GM23248 (cell line): ENCODE data around the gene AFF3. TPM values are rescaled to one million over a fixed set of nuclear protein-coding genes. Genes with fewer than 3 reads are reported as not detected.

Source experiments
- DNase-seq: peaks from one replicate; pipeline ENCODE4 v3.0.0-alpha.2; 2015
- H2AFZ ChIP-seq: fragments of 200-600 bp; sonication (generic); 2 replicates; pipeline ENCODE4 v1.6.1; 2016; ENCODE audit warnings: antibody characterized with exemption
- H3F3A ChIP-seq: fragments of 200-600 bp; sonication (generic); 2 replicates; pipeline ENCODE4 v1.6.1; 2016; ENCODE audit warnings: mild to moderate bottlenecking, antibody characterized with exemption, mixed run types; ENCODE audit not compliant: insufficient read depth
- H3K27ac ChIP-seq: fragments of 200-600 bp; sonication (generic); 2 replicates; pipeline ENCODE4 v1.5.1; 2016; ENCODE audit warnings: mild to moderate bottlenecking
- H3K27me3 ChIP-seq: fragments of 200-600 bp; sonication (generic); replicated peaks from 2 replicates; pipeline ENCODE4 v1.6.1; 2016; ENCODE audit warnings: mild to moderate bottlenecking; ENCODE audit not compliant: insufficient read depth
- H3K36me3 ChIP-seq: fragments of 200-600 bp; sonication (generic); 2 replicates; pipeline ENCODE4 v1.6.1; 2016; ENCODE audit warnings: low read depth, mild to moderate bottlenecking
- H3K4me1 ChIP-seq: fragments of 200-600 bp; sonication (generic); 2 replicates; pipeline ENCODE4 v1.6.1; 2016; ENCODE audit warnings: mild to moderate bottlenecking; ENCODE audit not compliant: insufficient read depth
- H3K4me2 ChIP-seq: fragments of 200-600 bp; sonication (generic); one replicate; pipeline ENCODE4 v1.6.1; 2016; ENCODE audit warnings: mild to moderate bottlenecking; ENCODE audit not compliant: unreplicated experiment
- H3K4me3 ChIP-seq: fragments of 200-600 bp; sonication (generic); 2 replicates; pipeline ENCODE4 v1.5.1; 2016; ENCODE audit warnings: mild to moderate bottlenecking
- H3K79me2 ChIP-seq: fragments of 200-600 bp; sonication (generic); 2 replicates; pipeline ENCODE4 v1.6.1; 2016; ENCODE audit warnings: mild to moderate bottlenecking; ENCODE audit not compliant: insufficient read depth
- H3K9ac ChIP-seq: fragments of 200-600 bp; sonication (generic); 2 replicates; pipeline ENCODE4 v1.6.1; 2016; ENCODE audit warnings: mild to moderate bottlenecking
- H3K9me2 ChIP-seq: fragments of 200-600 bp; sonication (generic); 2 replicates; pipeline ENCODE4 v1.6.1; 2016; ENCODE audit warnings: mixed run types, mild to moderate bottlenecking, moderate library complexity; ENCODE audit not compliant: insufficient read depth
- H3K9me3 ChIP-seq: fragments of 200-600 bp; sonication (generic); one replicate; pipeline ENCODE4 v1.6.1; 2017; ENCODE audit warnings: low read depth
- H4K20me1 ChIP-seq: fragments of 200-600 bp; sonication (generic); 2 replicates; pipeline ENCODE4 v1.6.0; 2016; ENCODE audit not compliant: insufficient read depth
- EZH2 ChIP-seq: fragments of 200-600 bp; sonication (generic); IDR thresholded peaks from 2 replicates; pipeline ENCODE4 v1.6.1; 2018; ENCODE audit warnings: antibody characterized with exemption, mild to moderate bottlenecking; ENCODE audit not compliant: insufficient read depth, poor library complexity, severe bottlenecking
- EZH2phosphoT487 ChIP-seq: fragments of 200-600 bp; sonication (generic); IDR thresholded peaks from 2 replicates; pipeline ENCODE4 v1.6.1; 2018; ENCODE audit warnings: antibody characterized with exemption, moderate library complexity, mild to moderate bottlenecking, low read depth; ENCODE audit not compliant: insufficient read depth
- WGBS, 2 experiments: methylation state at CpG; one replicate each; pipeline ENCODE4 v1.1.6; 2015 to 2017; ENCODE audit warnings: low lambda C conversion rate in 2 of 2, low coverage in 1 of 2; ENCODE audit errors: missing lambda C conversion rate in 2 of 2; 5-methylcytosine and 5-hydroxymethylcytosine counted together
- in situ Hi-C: fragments of 300-500 bp; cut with MboI; formaldehyde crosslinking; loops from 2 replicates; pipeline ENCODE4 v1.15.0; 2020
- polyA plus RNA-seq: library from polyadenylated mRNA; unstranded; fragments of >200 nt; fragmentation: Nextera tagmentation; extraction: Ambion mirVana; gene quantifications from 2 replicates; pipeline ENCODE4 v1.2.1, GENCODE V29; 2016
- total RNA-seq: library from RNA; depleted of rRNA; stranded (reverse); fragments of >200 nt; shearing (Covaris generic); gene quantifications from 2 replicates; pipeline ENCODE4 v1.2.3, GENCODE V29; 2014

Gene AFF3
- total and polyA plus RNA-seq, 2 experiments from 2014 or later, result 0.56 to 0.86 TPM

DNA sequence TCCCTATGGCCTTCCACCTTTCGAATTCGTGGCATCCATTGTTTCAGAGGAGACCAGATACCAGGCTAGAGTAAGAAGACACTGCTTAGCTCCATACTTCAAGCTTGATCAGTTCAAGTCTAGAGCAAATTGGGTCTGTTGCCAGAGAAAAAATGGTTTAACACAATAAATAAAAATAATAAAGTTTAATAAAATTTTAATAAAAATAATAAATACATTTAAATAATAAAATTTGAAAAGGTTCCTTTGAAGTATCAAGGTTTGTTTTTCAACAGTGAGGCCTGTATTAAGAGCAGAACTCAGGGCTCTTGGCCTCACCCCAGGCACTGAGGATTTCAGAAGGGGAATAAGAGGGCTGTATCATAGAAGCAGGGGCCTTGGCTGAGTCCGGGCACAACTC, 547.0 kb downstream of the AFF3 start:
- Histone ChIP-seq H3K27ac (no peak overlapping the region), H4K20me1 (no peaks in the 10 kb centered on the region), H3K4me2 (no peak overlapping the region), H2AFZ (no peak overlapping the region), H3F3A (0 out of 2 replicates have a peak, but pooled peaks cover 3% of the 10 kb centered on the region), H3K36me3 (no peaks in the 10 kb centered on the region), H3K9me3 (no peaks in the 10 kb centered on the region), H3K79me2 (no peaks in the 10 kb centered on the region), H3K9me2 (no peaks in the 10 kb centered on the region), H3K27me3 (no peaks in the 10 kb centered on the region), H3K4me1 (peaks cover 7% of the 10 kb centered on the region; the same call in 1 of the 2 replicates), H3K4me3 (no peak overlapping the region), H3K9ac (no peak overlapping the region)
- no peak for DNase-seq
- WGBS, 2 experiments, result 84 to 93% methylated on average over 3 of the region's 3 CpGs
- TF ChIP-seq EZH2 (no peak), EZH2phosphoT487 (no peak)
- in situ Hi-C loops, result no loop called here

DNA sequence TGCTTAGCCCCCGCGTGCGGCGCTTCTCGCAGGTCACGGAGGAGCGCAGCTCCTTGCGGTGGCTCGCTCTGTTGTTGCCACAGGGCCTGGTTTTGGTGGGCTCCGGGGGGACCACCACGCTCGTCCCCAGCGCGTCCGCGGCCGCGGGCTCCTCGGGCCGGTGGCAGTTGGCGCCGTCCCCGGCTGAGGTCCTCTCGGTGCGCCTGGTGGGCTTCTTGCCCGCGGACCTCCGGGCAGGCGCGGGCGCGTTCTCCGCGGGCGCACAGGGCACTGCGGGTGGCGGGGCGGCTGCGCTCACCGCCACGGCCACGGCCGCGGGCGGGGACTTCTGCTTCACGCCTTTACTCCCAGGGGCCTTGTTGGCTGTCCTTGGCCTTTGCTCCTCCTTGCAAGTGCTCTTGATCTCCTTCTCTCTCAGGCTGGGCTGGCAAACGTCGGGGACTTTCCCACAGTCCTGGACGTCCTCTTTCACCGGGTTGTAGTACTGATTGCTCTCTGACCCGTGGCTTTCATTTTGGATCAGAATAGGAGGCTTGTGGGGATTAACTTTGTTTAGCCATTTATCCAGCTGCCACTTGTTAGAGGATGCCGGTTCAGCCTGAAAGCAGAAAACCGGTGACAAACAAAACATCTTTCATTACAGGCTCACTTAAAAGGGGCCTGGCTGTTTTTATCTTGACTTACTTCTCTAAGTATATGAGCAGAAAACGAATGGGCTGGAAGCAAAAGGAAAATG, 548.5 kb downstream of the AFF3 start:
- WGBS, 2 experiments, result 84% methylated on average over 41 to 54 of the region's 54 CpGs

DNA sequence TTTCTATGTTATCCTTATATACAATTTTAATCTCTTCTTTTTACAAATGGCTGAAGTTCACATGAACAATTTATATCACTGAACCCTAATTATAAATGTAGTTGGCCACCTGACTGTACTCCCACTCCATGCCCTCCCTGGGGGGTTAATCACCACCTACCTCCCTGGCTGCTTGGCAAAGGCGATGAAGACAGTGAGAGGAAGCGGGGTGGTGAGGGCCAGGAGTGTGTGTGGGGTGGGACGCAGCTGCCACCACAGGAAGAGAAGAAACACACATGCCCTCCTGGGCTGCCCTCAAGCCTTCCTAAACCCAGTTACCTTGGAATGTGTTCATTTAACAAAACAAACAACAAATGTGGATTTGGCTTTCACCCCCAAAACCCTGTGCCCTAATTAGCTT, 565.6 kb downstream of the AFF3 start:
- in situ Hi-C loops, result no loop called here
- no peaks in the 10 kb centered on the region for H3F3A ChIP-seq
- no peak overlapping the region for H3K27ac ChIP-seq
- H3K36me3 ChIP-seq, result no peaks in the 10 kb centered on the region
- H3K27me3 ChIP-seq, result peaks cover 12% of the 10 kb centered on the region
- H3K9ac ChIP-seq, result no peak overlapping the region
- no peak overlapping the region for H2AFZ ChIP-seq
- no peaks in the 10 kb centered on the region for H3K9me3 ChIP-seq
- no peaks in the 10 kb centered on the region for H3K9me2 ChIP-seq
- H3K4me1 ChIP-seq, result 0 out of 2 replicates have a peak, but pooled peaks cover 4% of the 10 kb centered on the region
- 65 to 69% methylated on average over 3 of the region's 3 CpGs for WGBS, 2 experiments
- no peak for DNase-seq
- TF ChIP-seq EZH2phosphoT487 (no peak), EZH2 (no peak)
- no peaks in the 10 kb centered on the region for H3K79me2 ChIP-seq
- no peaks in the 10 kb centered on the region for H4K20me1 ChIP-seq
- H3K4me3 ChIP-seq, result no peak overlapping the region
- no peak overlapping the region for H3K4me2 ChIP-seq

More for the DNA sequence above, 548.5 kb downstream of the AFF3 start:
- Histone ChIP-seq H3K9me2 (no peaks in the 10 kb centered on the region), H3K4me3 (no peak overlapping the region), H3K79me2 (no peaks in the 10 kb centered on the region), H3K27ac (no peak overlapping the region), H3K4me2 (no peak overlapping the region), H3K9me3 (no peaks in the 10 kb centered on the region), H3K36me3 (no peaks in the 10 kb centered on the region), H3F3A (0 out of 2 replicates have a peak, but pooled peaks cover 3% of the 10 kb centered on the region), H3K4me1 (peaks cover 7% of the 10 kb centered on the region; the same call in 1 of the 2 replicates), H3K9ac (no peak overlapping the region), H2AFZ (no peak overlapping the region), H3K27me3 (no peaks in the 10 kb centered on the region), H4K20me1 (no peaks in the 10 kb centered on the region)
- in situ Hi-C loops, result no loop called here
- no peak for TF ChIP-seq EZH2phosphoT487
- no peak for TF ChIP-seq EZH2
- DNase-seq, result no peak

DNA sequence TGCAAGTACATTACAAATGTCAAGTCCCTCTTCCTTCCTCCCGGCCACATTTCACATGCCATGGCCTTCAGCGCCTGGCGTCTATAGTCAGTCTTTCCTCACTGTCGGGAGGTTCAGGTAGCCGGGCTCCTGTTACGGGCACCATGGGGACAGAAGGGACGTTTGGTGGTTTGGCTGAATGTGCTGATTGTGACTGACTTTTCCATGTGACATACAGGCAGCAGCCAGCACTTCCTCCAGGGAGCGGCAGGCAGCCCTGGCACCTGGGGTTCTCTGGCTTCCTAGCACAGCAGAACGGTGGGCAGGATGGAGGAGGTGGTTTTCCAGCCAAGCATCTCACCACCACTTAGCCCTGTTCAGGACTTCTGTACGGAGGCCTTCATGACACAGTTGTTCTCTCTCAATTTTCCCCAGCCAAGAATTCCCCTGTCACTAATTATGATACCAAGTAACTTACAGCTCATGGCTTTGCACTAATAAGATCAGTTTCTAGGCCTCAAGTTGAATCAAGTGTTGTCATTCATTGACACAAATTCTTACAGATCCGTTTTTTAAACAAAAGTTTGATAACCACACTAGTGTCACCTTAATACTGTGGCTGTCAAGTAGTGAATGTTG, 568.6 kb downstream of the AFF3 start:
- 80% methylated on average over 11 of the region's 11 CpGs for WGBS, 2 experiments

More for the DNA sequence above, 568.6 kb downstream of the AFF3 start:
- Histone ChIP-seq H3K9ac (no peak overlapping the region), H3K4me1 (0 out of 2 replicates have a peak, but pooled peaks cover 4% of the 10 kb centered on the region), H3K27me3 (peaks cover 15% of the 10 kb centered on the region), H3K27ac (no peak overlapping the region), H4K20me1 (no peaks in the 10 kb centered on the region), H2AFZ (no peak overlapping the region), H3K4me2 (no peak overlapping the region), H3K4me3 (no peak overlapping the region), H3K9me2 (no peaks in the 10 kb centered on the region), H3K36me3 (no peaks in the 10 kb centered on the region), H3F3A (no peaks in the 10 kb centered on the region), H3K9me3 (no peaks in the 10 kb centered on the region), H3K79me2 (no peaks in the 10 kb centered on the region)
- no peak for TF ChIP-seq EZH2
- TF ChIP-seq EZH2phosphoT487, result no peak
- in situ Hi-C loops, result loop anchor here (25.0 kb wide), 1 partner anchor 814 kb away; no protein-coding TSS in a partner anchor
- no peak for DNase-seq
